SK-N-SH treated with all-trans-retinoic acid at 6 μM for 48 hours (cell line): ENCODE measurements around the gene ANKRD2.

Experiments used
- ESRRG ChIP-seq: fragments of 250-450 bp; sonication (Bioruptor Pico); IDR thresholded peaks from 2 replicates; pipeline ENCODE4 v1.6.1; 2021; ENCODE audit warnings: mild to moderate bottlenecking
- OSR1 ChIP-seq: fragments of 250-450 bp; sonication (Bioruptor Pico); IDR thresholded peaks from 2 replicates; pipeline ENCODE4 v1.8.0; 2022; ENCODE audit warnings: moderate library complexity, mild to moderate bottlenecking, inconsistent platforms
- PATZ1 ChIP-seq: fragments of 250-450 bp; sonication (Bioruptor Pico); IDR thresholded peaks from 2 replicates; pipeline ENCODE4 v1.8.0; 2020; ENCODE audit warnings: mild to moderate bottlenecking, moderate library complexity, borderline replicate concordance
- POU6F1 ChIP-seq: fragments of 250-450 bp; sonication (Bioruptor Pico); IDR thresholded peaks from 2 replicates; pipeline ENCODE4 v1.8.0; 2021; ENCODE audit warnings: low read depth, mild to moderate bottlenecking, moderate library complexity, borderline replicate concordance
- RARB ChIP-seq: fragments of 250-450 bp; sonication (Bioruptor Pico); IDR thresholded peaks from 2 replicates; pipeline ENCODE4 v1.8.0; 2021; ENCODE audit warnings: mild to moderate bottlenecking, moderate library complexity
- SNAI2 ChIP-seq: fragments of 250-450 bp; sonication (Bioruptor Pico); IDR thresholded peaks from 2 replicates; pipeline ENCODE4 v1.5.0; 2020; ENCODE audit warnings: mild to moderate bottlenecking, moderate library complexity
- TCF4 ChIP-seq: fragments of 250-450 bp; sonication (Bioruptor Pico); IDR thresholded peaks from 2 replicates; pipeline ENCODE4 v1.8.0; 2021; ENCODE audit warnings: mild to moderate bottlenecking, moderate library complexity, borderline replicate concordance
- TSHZ2 ChIP-seq: fragments of 250-450 bp; sonication (Bioruptor Pico); IDR thresholded peaks from 2 replicates; pipeline ENCODE4 v1.5.0; 2020; ENCODE audit warnings: mild to moderate bottlenecking, moderate library complexity
- ZC3H10 ChIP-seq: fragments of 250-450 bp; sonication (Bioruptor Pico); IDR thresholded peaks from 2 replicates; pipeline ENCODE4 v1.5.1; 2021; ENCODE audit warnings: mild to moderate bottlenecking, moderate library complexity
- ZNF565 ChIP-seq: fragments of 450-650 bp; formaldehyde crosslinking; conservative IDR thresholded peaks from 2 replicates; pipeline ENCODE4 v1.5.0; 2020; ENCODE audit warnings: low read depth, mild to moderate bottlenecking, moderate library complexity

GRCh38 chr10:97577701-97578100, 5.1 kb downstream of the ANKRD2 start:
- no peak for TF ChIP-seq PATZ1
- no peak for TF ChIP-seq OSR1
- no peak for TF ChIP-seq TCF4 (CRISPR knock-in tag)
- no peak for TF ChIP-seq ZNF565 (CRISPR knock-in tag)
- TF ChIP-seq POU6F1 (CRISPR knock-in tag), result no peak
- TF ChIP-seq SNAI2, result no peak
- no peak for TF ChIP-seq RARB (CRISPR knock-in tag)
- TF ChIP-seq ESRRG (CRISPR knock-in tag), result no peak
- TF ChIP-seq TSHZ2 (CRISPR knock-in tag), result no peak
- TF ChIP-seq ZC3H10, result no peak
